ENCODE results near the gene SH3PXD2A. TPM values are rescaled to one million over a fixed set of nuclear protein-coding genes. Genes with fewer than 3 reads are reported as not detected.

Gene SH3PXD2A
- total RNA-seq, 4 donors from 2014 or later, result 128 to 154 (median 136) TPM

- H3K9me3 ChIP-seq, result no peaks in the 10 kb centered on the region
- no peak overlapping the region for H3K4me3 ChIP-seq
- peaks cover 0 to 20% (median 0%) of the 10 kb centered on the region in 3 donors for H3K36me3 ChIP-seq
- H3K27ac ChIP-seq, result peak overlapping the region in 3 of 4 donors; percentile 2 to 84 (median 83)
- no peaks in the 10 kb centered on the region for H3K27me3 ChIP-seq
- DNase-seq (ENCODE audit: low spot score in 2 of 2), result no peak
- TF ChIP-seq POLR2A (IDR thresholded peaks at IDR 0.05) (no peak), EP300 (IDR thresholded peaks at IDR 0.05) (no peak), CTCF (IDR thresholded peaks at IDR 0.05) (no peak)
- WGBS, 2 donors, result 62 to 84% methylated on average over 4 to 5 of the region's 5 CpGs
- H3K4me1 ChIP-seq, result peaks cover 0 to 73% (median 32%) of the 10 kb centered on the region in 4 donors
Measured at GRCh38 chr10:103719036-103719435, 136.3 kb downstream of the SH3PXD2A start.

GRCh38 chr10:103718247-103718620 is 137.1 kb downstream of the SH3PXD2A start:
- no peaks in the 10 kb centered on the region for H3K9me3 ChIP-seq
- WGBS, 2 donors, result 88 to 93% methylated on average over 4 of the region's 4 CpGs
- no peak for TF ChIP-seq EP300 (IDR thresholded peaks at IDR 0.05)
- no peak for TF ChIP-seq CTCF (IDR thresholded peaks at IDR 0.05)
- no peak for TF ChIP-seq POLR2A (IDR thresholded peaks at IDR 0.05)
- no peak overlapping the region for H3K4me3 ChIP-seq
- DNase-seq (ENCODE audit: low spot score in 2 of 2), result no peak
- no peaks in the 10 kb centered on the region for H3K27me3 ChIP-seq
- peak overlapping the region; percentile 54 to 84 (median 70) for H3K27ac ChIP-seq
- peaks cover 0 to 79% (median 37%) of the 10 kb centered on the region in 4 donors for H3K4me1 ChIP-seq
- H3K36me3 ChIP-seq, result peaks cover 0 to 13% (median 0%) of the 10 kb centered on the region in 3 donors

GRCh38 chr10:103717341-103718246 is 137.8 kb downstream of the SH3PXD2A start:
- WGBS, 2 donors, result 42 to 49% methylated on average over 11 of the region's 11 CpGs
- peaks cover 0 to 7% (median 0%) of the 10 kb centered on the region in 3 donors for H3K36me3 ChIP-seq
- no peaks in the 10 kb centered on the region for H3K9me3 ChIP-seq
- TF ChIP-seq EP300 (IDR thresholded peaks at IDR 0.05), result no peak
- no peak for TF ChIP-seq CTCF (IDR thresholded peaks at IDR 0.05)
- TF ChIP-seq POLR2A (IDR thresholded peaks at IDR 0.05), result no peak
- DNase-seq (ENCODE audit: low spot score in 2 of 2), result no peak
- no peaks in the 10 kb centered on the region for H3K27me3 ChIP-seq
- peaks cover 0 to 81% (median 40%) of the 10 kb centered on the region in 4 donors for H3K4me1 ChIP-seq
- H3K4me3 ChIP-seq, result no peak overlapping the region
- H3K27ac ChIP-seq, result peak overlapping the region; percentile 54 to 84 (median 70)

- peaks cover 0 to 89% (median 42%) of the 10 kb centered on the region in 4 donors for H3K4me1 ChIP-seq
- no peaks in the 10 kb centered on the region for H3K9me3 ChIP-seq
- H3K27ac ChIP-seq, result peak overlapping the region; percentile 54 to 84 (median 70)
- DNase-seq (ENCODE audit: low spot score in 2 of 2), result no peak
- H3K27me3 ChIP-seq, result no peaks in the 10 kb centered on the region
- 60 to 61% methylated on average over 11 of the region's 11 CpGs for WGBS, 2 donors
- H3K4me3 ChIP-seq, result no peak overlapping the region
- H3K36me3 ChIP-seq, result peaks cover 0 to under 1% (median 0%) of the 10 kb centered on the region in 3 donors
- TF ChIP-seq EP300 (IDR thresholded peaks at IDR 0.05), result peak in 1 of 2 donors; percentile 47
- TF ChIP-seq POLR2A (IDR thresholded peaks at IDR 0.05), result no peak
- TF ChIP-seq CTCF (IDR thresholded peaks at IDR 0.05), result no peak
Measured at GRCh38 chr10:103716206-103717160, 138.9 kb downstream of the SH3PXD2A start.
